MCF 10A (cell line): ENCODE data around the gene GRID1. TPM values are rescaled to one million over a fixed set of nuclear protein-coding genes. Genes with fewer than 3 reads are reported as not detected.
"Not testable (repeated sequence)": the region's sequence is repeated elsewhere in the genome, so short reads cannot be mapped to it uniquely, and the experiment has no call there.

Experiments used
- BruUV-seq: library from RNA; stranded (reverse); fragments of 400-500 nt; replicated peaks from 2 replicates; lab custom pipeline; 2021; lab: Mats Ljungman, UMichigan
- CTCF ChIA-PET: fragments of 300-600 bp; sonication (Branson Sonifier 250); formaldehyde crosslinking; extraction: SDS; loops from one replicate; lab custom pipeline; 2021; ENCODE audit warnings: antibody characterized with exemption, inconsistent platforms; lab: Yijun Ruan, JAX
- POLR2A ChIA-PET: fragments of 300-600, 350-650 bp; sonication (Branson Sonifier 250); formaldehyde crosslinking; extraction: SDS; loops from one replicate; lab custom pipeline; 2020; ENCODE audit warnings: antibody characterized with exemption, inconsistent platforms; lab: Yijun Ruan, JAX
- DNase-seq: peaks from one replicate; pipeline ENCODE4 v3.0.0-alpha.2; 2018; ENCODE audit not compliant: unreplicated experiment
- H3K27ac Mint-ChIP-seq: one replicate; pipeline ENCODE4 v1.8.0; 2022; ENCODE audit warnings: mild to moderate bottlenecking, low read depth, mixed read lengths; ENCODE audit not compliant: unreplicated experiment
- H3K27me3 Mint-ChIP-seq: one replicate; pipeline ENCODE4 v1.8.0; 2022; ENCODE audit warnings: mixed read lengths; ENCODE audit not compliant: insufficient read depth, unreplicated experiment
- H3K36me3 Mint-ChIP-seq: one replicate; pipeline ENCODE4 v1.8.0; 2022; ENCODE audit warnings: mild to moderate bottlenecking, moderate library complexity, mixed read lengths; ENCODE audit not compliant: insufficient read depth, unreplicated experiment
- H3K4me1 Mint-ChIP-seq: one replicate; pipeline ENCODE4 v1.8.0; 2022; ENCODE audit warnings: mixed read lengths; ENCODE audit not compliant: insufficient read depth, unreplicated experiment
- H3K4me3 Mint-ChIP-seq: one replicate; pipeline ENCODE4 v1.8.0; 2022; ENCODE audit warnings: mild to moderate bottlenecking, moderate library complexity, mixed read lengths; ENCODE audit not compliant: unreplicated experiment
- H3K9me3 Mint-ChIP-seq: one replicate; pipeline ENCODE4 v1.8.0; 2022; ENCODE audit warnings: mixed read lengths; ENCODE audit not compliant: unreplicated experiment
- intact Hi-C: fragments of 100-400 bp; cut with micrococcal nuclease; formaldehyde crosslinking; loops from 2 replicates; pipeline ENCODE4 v1.14.1; 2022
- total RNA-seq: library from RNA; stranded (reverse); gene quantifications from 2 replicates; pipeline ENCODE4 v1.2.3, GENCODE V29; 2022
- TF ChIP-seq, protein P1 (sequence below): fragments of 200-600 bp; IDR thresholded peaks from one replicate; pipeline ENCODE4 v1.8.0; 2022; ENCODE audit warnings: antibody characterized with exemption, mild to moderate bottlenecking; ENCODE audit not compliant: unreplicated experiment

Gene GRID1
- total RNA-seq, 1 experiment from 2014 or later = not detected

DNA sequence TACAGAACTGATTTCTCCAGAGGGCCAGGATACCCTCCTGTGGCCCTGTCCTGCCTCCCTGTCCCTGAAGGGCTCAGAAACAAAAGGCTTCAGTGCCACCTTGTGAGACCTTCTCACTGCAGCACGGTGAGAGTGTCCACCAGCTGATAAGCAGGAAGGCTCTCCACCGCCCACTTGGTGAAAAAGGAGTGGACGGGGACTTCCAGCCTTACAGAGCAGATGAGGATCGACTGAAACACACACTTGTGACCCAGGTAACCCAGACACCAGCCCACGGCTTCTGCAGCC lies 330.1 kb downstream of the GRID1 start:
- intact Hi-C loops = no loop called here
- ChIA-PET POLR2A (interaction anchor here (1.6 kb wide), 1 partner anchor 47 kb away, joined by 3 read pairs; no protein-coding TSS in a partner anchor), CTCF (interaction anchor here (0.6 to 0.7 kb wide), 2 partner anchors 186 to 203 kb away, joined by 3 read pairs; no protein-coding TSS in a partner anchor)
- H3K4me3 Mint-ChIP-seq = no peak overlapping the region
- TF ChIP-seq, protein P1, sequence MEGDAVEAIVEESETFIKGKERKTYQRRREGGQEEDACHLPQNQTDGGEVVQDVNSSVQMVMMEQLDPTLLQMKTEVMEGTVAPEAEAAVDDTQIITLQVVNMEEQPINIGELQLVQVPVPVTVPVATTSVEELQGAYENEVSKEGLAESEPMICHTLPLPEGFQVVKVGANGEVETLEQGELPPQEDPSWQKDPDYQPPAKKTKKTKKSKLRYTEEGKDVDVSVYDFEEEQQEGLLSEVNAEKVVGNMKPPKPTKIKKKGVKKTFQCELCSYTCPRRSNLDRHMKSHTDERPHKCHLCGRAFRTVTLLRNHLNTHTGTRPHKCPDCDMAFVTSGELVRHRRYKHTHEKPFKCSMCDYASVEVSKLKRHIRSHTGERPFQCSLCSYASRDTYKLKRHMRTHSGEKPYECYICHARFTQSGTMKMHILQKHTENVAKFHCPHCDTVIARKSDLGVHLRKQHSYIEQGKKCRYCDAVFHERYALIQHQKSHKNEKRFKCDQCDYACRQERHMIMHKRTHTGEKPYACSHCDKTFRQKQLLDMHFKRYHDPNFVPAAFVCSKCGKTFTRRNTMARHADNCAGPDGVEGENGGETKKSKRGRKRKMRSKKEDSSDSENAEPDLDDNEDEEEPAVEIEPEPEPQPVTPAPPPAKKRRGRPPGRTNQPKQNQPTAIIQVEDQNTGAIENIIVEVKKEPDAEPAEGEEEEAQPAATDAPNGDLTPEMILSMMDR = no peak
- H3K4me1 Mint-ChIP-seq = no peaks in the 10 kb centered on the region
- H3K36me3 Mint-ChIP-seq = no peaks in the 10 kb centered on the region
- H3K27me3 Mint-ChIP-seq = no peaks in the 10 kb centered on the region
- no peak for DNase-seq
- peaks cover 41% of the 10 kb centered on the region for H3K9me3 Mint-ChIP-seq
- BruUV-seq = no TSS peak
- H3K27ac Mint-ChIP-seq = no peak overlapping the region

DNA sequence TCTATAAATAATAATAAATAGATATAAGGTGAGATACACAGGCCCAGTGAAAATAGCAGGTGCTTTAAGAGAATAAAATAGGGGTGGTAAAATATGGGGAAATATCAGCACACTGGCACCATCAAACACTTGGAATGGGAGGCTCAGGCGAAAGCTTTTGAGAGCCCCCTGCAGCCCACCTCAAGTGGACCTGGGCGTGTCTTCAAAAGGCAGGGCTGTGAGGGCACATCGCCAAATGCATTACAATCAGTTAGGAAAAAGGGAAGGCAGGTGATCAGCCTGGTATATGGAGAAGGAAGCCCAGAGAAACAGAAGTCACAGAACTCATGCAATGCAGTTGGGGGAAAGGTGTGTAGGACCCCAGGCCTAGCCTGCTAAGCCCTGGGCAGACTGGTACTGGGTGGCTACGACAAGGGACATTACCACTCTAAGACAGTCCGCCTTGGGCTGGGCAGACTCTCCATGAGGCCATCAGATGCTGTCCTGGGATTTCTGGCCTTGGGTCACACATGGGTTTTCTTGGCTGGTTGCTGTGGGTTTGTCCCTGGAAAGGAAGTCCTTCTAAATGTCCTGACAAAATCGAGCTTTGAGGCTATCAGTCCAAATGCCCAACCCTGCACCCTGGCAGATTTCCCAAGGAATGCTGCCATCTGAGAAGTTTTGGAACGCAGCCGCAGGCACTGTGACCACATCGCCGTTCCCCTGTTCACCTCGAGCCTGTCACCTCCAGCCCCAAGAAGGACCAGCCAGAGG lies 330.6 kb downstream of the GRID1 start:
- POLR2A ChIA-PET = interaction anchor here (1.6 kb wide), 1 partner anchor 47 kb away, joined by 3 read pairs; no protein-coding TSS in a partner anchor
- intact Hi-C loops = no loop called here
- TF ChIP-seq, protein P1 = no peak
- no peak for DNase-seq
- H3K4me3 Mint-ChIP-seq = no peak overlapping the region
- H3K36me3 Mint-ChIP-seq = no peaks in the 10 kb centered on the region
- no peak overlapping the region for H3K27ac Mint-ChIP-seq
- no TSS peak for BruUV-seq
- H3K27me3 Mint-ChIP-seq = no peaks in the 10 kb centered on the region
- CTCF ChIA-PET = interaction anchor here (0.6 to 0.7 kb wide), 3 partner anchors 40 to 187 kb away, joined by 3 read pairs; no protein-coding TSS in a partner anchor
- peaks cover 38% of the 10 kb centered on the region for H3K9me3 Mint-ChIP-seq
- no peaks in the 10 kb centered on the region for H3K4me1 Mint-ChIP-seq

DNA sequence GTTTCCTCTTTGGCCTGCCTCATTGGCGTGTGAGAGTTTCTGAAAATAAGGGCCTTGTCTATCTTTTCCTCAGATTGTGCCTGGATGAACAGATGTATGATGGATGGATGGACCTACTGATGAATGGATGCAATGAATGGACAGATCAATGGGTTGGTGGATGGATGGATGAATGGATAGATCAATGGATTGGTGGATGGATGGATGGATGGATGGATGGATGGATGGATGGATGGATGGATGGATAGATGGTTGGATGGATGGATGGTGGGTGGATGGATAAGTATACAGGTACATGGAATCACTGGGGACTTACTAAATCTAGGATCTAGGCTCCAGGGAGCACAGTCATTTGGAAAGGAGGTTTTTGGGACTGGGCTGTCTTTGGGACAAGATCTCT lies 331.9 kb downstream of the GRID1 start:
- Mint-ChIP-seq H3K27ac (no peak overlapping the region), H3K9me3 (peaks cover 33% of the 10 kb centered on the region), H3K4me3 (no peak overlapping the region), H3K4me1 (no peaks in the 10 kb centered on the region), H3K36me3 (no peaks in the 10 kb centered on the region), H3K27me3 (no peaks in the 10 kb centered on the region)
- CTCF ChIA-PET = no interaction called here
- intact Hi-C loops = no loop called here
- TF ChIP-seq, protein P1 = no peak
- BruUV-seq = no TSS peak
- POLR2A ChIA-PET = no interaction called here
- DNase-seq = no peak

DNA sequence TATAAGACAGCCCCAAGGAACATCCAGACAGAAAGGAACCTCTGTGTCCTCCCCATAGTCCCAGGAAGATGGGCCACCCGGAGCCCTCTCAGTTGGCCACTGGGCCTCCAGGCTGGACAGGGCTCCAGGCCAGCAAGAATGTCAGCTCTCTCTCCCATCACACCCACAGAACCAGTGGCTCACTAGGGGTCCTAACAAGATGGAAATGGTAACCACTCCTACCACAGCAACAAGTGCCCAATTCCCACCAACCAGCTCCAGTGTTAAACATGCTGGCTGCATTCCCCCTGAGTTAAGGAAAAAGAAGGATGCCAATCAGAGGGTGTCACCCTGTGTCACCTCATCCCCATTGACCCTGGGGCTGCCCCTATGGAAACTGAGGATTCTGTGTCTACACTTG lies 333.0 kb downstream of the GRID1 start:
- no peak for DNase-seq
- H3K27me3 Mint-ChIP-seq = no peaks in the 10 kb centered on the region
- no peak overlapping the region for H3K27ac Mint-ChIP-seq
- TF ChIP-seq, protein P1 = no peak
- H3K36me3 Mint-ChIP-seq = no peaks in the 10 kb centered on the region
- intact Hi-C loops = no loop called here
- no TSS peak for BruUV-seq
- no peak overlapping the region for H3K4me3 Mint-ChIP-seq
- no peaks in the 10 kb centered on the region for H3K4me1 Mint-ChIP-seq
- ChIA-PET CTCF (no interaction called here), POLR2A (no interaction called here)
- H3K9me3 Mint-ChIP-seq = peaks cover 32% of the 10 kb centered on the region

DNA sequence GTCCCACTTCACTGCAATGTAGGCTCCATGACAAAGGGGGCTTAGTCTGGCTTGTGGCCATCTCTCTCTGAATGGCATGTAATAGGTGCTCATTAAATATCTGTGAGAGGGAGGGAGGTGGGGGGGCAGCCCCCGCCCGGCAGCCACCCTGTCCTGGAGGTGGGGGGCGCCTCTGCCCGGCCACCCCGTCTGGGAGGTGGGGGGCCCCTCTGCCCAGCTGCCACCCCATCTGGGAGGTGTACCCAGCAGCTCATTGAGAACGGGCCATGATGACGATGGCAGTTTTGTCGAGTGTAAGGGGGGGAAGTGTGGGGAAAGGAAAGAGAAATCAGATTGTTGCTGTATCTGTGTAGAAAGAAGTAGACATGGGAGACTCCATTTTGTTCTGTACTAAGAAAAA lies 334.5 kb downstream of the GRID1 start:
- H3K27ac Mint-ChIP-seq, CTCF ChIA-PET, BruUV-seq, H3K27me3 Mint-ChIP-seq, POLR2A ChIA-PET, intact Hi-C loops, H3K4me3 Mint-ChIP-seq, DNase-seq, H3K36me3 Mint-ChIP-seq, H3K4me1 Mint-ChIP-seq: not testable (repeated sequence)
- H3K9me3 Mint-ChIP-seq = peaks cover 42% of the 10 kb centered on the region
